Ramos (cell line): ENCODE data around the gene ADD1.
"Not testable (repeated sequence)": the region's sequence is repeated elsewhere in the genome, so short reads cannot be mapped to it uniquely, and the experiment has no call there.

ENCODE experiments used
- in situ Hi-C: fragments of 300-500 bp; cut with MboI; formaldehyde crosslinking; loops from one replicate; pipeline ENCODE4 v1.14.3; 2022; ENCODE audit warnings: low sequenced_read_pairs; ENCODE audit not compliant: unreplicated experiment

ADD1 gene

DNA sequence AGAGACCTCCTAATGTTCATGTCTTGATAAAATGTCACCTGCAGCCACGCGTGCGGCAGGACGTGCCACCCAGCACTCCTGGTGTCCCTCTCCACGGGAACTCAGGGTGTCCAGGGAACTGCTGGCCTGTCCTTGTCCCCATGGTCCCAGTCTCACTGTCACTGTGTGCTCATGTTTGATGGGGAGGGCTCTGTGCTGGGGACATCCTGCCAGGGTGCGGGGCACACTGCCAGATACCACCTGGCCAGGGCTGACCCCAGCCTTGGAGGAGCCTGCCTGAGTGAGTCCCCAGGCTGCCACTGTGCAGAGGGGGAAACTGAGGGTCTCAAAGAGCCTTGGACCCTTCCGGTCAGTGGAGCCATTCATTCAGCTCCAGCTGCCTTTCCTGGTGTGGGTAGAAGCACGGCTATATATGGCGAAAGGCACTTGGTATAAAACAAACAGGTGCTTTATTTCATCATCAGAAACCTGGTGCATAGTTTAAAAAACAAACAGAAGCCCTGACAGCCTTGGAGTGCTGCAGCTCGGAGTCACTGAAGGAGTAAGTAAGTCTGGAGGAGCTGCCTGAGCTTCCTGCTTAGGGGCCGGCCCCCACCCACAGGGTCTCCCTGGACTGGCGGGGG, 86.6 kb downstream of the ADD1 start:
- in situ Hi-C loops: no loop called here

- in situ Hi-C loops: no loop called here
Observed at GRCh38 chr4:2930758-2931511, 87.3 kb downstream of the ADD1 start.

GRCh38 chr4:2931512-2932301, 88.1 kb downstream of the ADD1 start:
- in situ Hi-C loops: no loop called here

- in situ Hi-C loops: no loop called here
Observed at GRCh38 chr4:2932321-2932950, 88.8 kb downstream of the ADD1 start.

GRCh38 chr4:2932951-2933565, 89.4 kb downstream of the ADD1 start:
- in situ Hi-C loops: no loop called here

DNA sequence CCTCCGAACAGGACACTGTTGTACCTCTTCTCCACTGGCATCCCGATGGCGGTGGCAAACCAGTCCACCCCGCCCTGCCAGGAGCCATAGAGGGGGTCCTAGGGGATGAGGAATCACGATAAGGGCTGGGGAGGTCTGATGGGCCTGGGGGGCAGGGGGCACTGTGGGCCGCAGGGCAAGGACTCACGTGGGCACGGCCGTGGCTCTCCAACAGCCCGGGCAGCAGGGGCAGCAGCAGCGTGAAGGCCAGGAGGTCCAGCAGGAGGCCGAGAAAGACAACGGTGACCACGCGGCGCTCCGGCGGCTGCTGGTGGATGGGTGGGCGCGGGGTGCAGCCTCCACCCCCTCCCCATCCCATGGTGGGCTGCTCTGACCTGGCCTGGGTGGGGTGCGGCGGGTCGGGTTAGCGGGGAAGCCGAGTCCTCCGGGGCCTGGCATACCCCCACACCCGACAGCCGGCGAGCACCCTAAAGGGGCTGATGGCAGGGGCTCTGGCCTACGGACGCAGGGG, 90.0 kb downstream of the ADD1 start:
- in situ Hi-C loops: no loop called here

DNA sequence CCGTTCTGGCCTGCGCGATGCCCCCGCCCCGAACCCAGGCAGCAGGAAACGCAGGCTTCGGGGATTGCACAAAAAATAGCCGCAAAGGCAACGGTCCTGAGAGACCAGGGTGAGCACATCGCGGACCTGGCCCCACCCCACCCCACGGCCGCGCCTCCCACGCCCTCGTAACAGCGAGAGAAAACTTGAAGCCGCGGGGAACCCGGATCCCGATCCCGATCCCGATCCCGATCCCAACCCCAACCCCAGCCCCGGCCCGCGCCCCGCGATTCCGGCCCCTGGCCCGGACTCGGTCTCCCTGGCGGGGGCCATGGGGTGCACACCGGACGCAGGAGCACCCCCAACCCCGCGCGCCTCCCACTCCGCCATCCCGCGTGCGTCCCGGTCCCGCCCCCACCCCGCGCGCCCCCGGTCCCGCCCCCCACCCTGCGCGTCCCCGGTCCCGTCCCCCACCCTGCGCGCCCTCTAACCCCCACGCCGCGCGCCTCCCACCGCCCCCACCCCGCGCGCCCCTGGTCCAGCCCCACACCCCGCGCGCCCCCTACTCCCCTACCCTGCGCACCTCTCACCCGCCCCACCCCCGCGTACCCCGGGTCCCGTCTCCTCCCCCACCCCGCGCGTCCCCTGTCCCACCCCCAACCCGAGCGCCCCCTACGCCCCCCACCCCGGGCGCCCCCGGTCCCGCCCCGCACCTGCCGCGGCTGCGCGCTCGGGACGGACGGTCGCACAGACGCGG, 90.6 kb downstream of the ADD1 start:
- in situ Hi-C loops: no loop called here

GRCh38 chr4:2934813-2935761, 91.4 kb downstream of the ADD1 start:
- in situ Hi-C loops: no loop called here

DNA sequence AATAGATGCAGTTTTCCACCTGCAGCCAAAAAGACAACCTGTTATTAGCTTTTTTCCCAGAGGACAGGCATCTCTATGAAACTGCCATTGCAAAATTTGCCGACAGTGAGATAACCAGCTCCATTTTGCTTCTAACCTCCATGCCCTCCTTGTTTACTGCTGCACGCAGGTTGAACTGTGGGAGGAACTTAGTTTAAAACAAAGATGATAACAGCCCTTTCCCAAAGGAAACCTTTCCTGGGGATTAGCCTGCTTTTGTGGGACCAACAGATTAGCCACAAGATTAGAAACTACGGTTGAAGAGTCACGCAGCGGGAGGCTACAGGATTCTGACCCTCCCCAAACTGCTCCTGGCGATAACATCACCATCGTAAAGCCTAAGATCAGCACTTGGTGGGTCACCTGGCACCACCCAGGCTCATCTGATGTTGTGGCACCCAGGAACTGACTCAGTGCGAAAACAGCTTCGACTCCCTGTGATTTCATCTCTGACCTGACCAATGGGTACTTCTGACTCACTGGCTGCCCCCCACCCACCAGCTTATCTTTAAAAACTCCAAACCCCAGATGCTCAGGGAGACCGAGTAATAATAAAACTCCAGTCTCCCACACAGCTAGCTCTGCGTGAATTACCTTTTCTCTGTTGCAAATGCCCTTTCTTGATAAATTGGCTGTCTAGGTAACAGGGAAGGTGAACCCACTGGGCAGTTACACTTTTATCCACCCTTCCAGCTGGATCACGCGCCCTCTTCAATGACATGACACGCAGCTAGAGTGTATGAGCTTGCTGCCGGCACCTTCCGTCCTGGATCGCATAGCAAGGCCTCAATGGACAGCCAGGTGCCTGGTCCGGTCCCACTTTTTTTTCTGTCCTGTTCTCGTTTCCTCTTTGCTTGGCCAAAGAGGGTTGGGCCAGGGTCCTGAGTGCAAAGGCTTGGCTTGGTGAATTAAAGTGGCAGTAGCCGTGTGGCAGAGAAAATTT, 92.4 kb downstream of the ADD1 start:
- in situ Hi-C loops: no loop called here

GRCh38 chr4:2936773-2937145, 93.1 kb downstream of the ADD1 start:
- in situ Hi-C loops: no loop called here

GRCh38 chr4:2937146-2937857, 93.7 kb downstream of the ADD1 start:
- in situ Hi-C loops: no loop called here

DNA sequence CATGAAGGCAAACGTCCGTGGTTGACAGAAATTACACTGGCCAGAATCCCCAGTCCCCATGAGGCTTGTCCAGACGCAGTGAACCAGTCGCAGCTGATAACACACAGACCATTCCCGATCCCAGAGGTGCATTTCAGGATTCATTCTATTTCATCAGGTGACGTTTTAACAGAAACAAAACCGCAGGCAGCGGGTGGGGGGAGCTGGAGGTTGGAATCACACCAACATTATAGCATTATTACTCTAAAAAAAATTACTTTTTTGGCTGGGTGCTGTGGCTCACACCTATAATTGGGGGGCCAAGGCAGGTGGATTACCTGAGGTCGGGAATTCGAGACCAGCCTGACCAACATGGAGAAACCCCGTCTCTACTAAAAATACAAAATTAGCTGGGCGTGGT, 94.3 kb downstream of the ADD1 start:
- in situ Hi-C loops: no loop called here

DNA sequence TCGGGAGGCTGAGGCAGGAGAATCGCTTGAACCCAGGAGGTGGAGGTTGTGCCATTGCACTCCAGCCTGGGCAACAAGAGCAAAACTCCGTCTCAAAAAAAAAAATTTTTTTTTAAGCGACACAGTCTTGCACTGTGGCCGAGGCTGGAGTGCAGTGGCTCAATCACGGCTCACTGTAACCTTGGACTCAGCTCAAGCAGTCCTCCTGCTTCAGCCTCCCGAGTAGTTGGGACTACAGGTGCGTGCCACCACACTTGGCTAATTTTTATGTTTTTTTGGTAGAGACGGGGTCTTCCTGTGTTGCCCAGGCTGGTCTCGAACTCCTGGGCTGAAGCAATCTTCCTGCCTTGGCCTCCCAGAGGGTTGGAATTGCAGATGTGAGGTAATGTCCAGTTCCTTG, 94.8 kb downstream of the ADD1 start:
- in situ Hi-C loops: not testable (repeated sequence)

- in situ Hi-C loops: no loop called here
Observed at GRCh38 chr4:2938906-2939305, 95.3 kb downstream of the ADD1 start.

GRCh38 chr4:2939383-2940243, 96.0 kb downstream of the ADD1 start:
- in situ Hi-C loops: no loop called here
